HepG2 (cell line): Measurements from ENCODE around the gene OVCA2. TPM values are rescaled to one million over a fixed set of nuclear protein-coding genes. Genes with fewer than 3 reads are reported as not detected.

Experiments used
- AFF4 ChIP-seq: sonication (generic); formaldehyde crosslinking; IDR thresholded peaks from 2 replicates; pipeline ENCODE4 v1.4.0; 2020; ENCODE audit warnings: missing genetic modification reagents
- AKAP8 ChIP-seq: sonication (generic); formaldehyde crosslinking; IDR thresholded peaks from 2 replicates; pipeline ENCODE4 v1.5.1; 2020; ENCODE audit warnings: mild to moderate bottlenecking, missing genetic modification reagents
- DMAP1 ChIP-seq: IDR thresholded peaks from 2 replicates; pipeline ENCODE4 v1.6.1; 2016
- DNMT3B ChIP-seq: conservative IDR thresholded peaks from 2 replicates; pipeline ENCODE4 v1.6.1; 2016; ENCODE audit warnings: missing biosample characterization, control low read depth
- FOSL1 ChIP-seq: sonication (generic); formaldehyde crosslinking; IDR thresholded peaks from 2 replicates; pipeline ENCODE4 v1.9.0; 2021; ENCODE audit warnings: missing genetic modification reagents, borderline replicate concordance
- FOXK2 ChIP-seq: fragments of 450-650 bp; IDR thresholded peaks from 2 replicates; pipeline ENCODE4 v1.6.1; 2016
- FOXP1 ChIP-seq, 2 experiments: fragments of 450-650 bp in 1 of 2; IDR thresholded peaks; 2 replicates each; pipeline ENCODE4 v1.6.1; 2017 to 2018; ENCODE audit warnings: antibody characterized with exemption in 1 of 2
- HIVEP1 ChIP-seq: sonication (generic); formaldehyde crosslinking; IDR thresholded peaks from 2 replicates; pipeline ENCODE4 v1.4.0; 2020; ENCODE audit warnings: mild to moderate bottlenecking, missing genetic modification reagents
- ISL2 ChIP-seq: sonication (generic); formaldehyde crosslinking; IDR thresholded peaks from 2 replicates; pipeline ENCODE4 v1.5.0; 2020; ENCODE audit warnings: missing genetic modification reagents
- NR1H2 ChIP-seq: sonication (generic); formaldehyde crosslinking; IDR thresholded peaks from 2 replicates; pipeline ENCODE4 v1.8.1; 2022; ENCODE audit warnings: low read depth, missing genetic modification reagents, borderline replicate concordance
- SOX5 ChIP-seq: IDR thresholded peaks from 2 replicates; pipeline ENCODE4 v1.6.1; 2016; ENCODE audit warnings: borderline replicate concordance
- ZFP41 ChIP-seq: sonication (generic); formaldehyde crosslinking; IDR thresholded peaks from 2 replicates; pipeline ENCODE4 v1.4.0; 2020; ENCODE audit warnings: mild to moderate bottlenecking, missing genetic modification reagents, borderline replicate concordance
- ZMAT3 ChIP-seq: sonication (generic); formaldehyde crosslinking; conservative IDR thresholded peaks from 2 replicates; pipeline ENCODE4 v1.7.0; 2021; ENCODE audit warnings: missing genetic modification reagents
- ZNF687 ChIP-seq: sonication (generic); formaldehyde crosslinking; IDR thresholded peaks from 2 replicates; pipeline ENCODE4 v1.5.1; 2020; ENCODE audit warnings: mild to moderate bottlenecking, missing genetic modification reagents, moderate library complexity
- ZNF883 ChIP-seq: sonication (generic); formaldehyde crosslinking; IDR thresholded peaks from 2 replicates; pipeline ENCODE4 v1.5.1; 2020; ENCODE audit warnings: mild to moderate bottlenecking, missing genetic modification reagents; ENCODE audit errors: not compliant biosample characterization
- ZSCAN20 ChIP-seq: sonication (generic); formaldehyde crosslinking; IDR thresholded peaks from 2 replicates; pipeline ENCODE4 v1.4.0; 2020; ENCODE audit warnings: missing genetic modification reagents, mild to moderate bottlenecking, borderline replicate concordance
- polyA plus RNA-seq, 8 experiments: library from polyadenylated mRNA; depleted of rRNA in 3 of 8; stranded (reverse) in 7 of 8; unstranded in 1 of 8; fragments of >200 nt; fragmentation: Illumina TruSeq in 4 of 8; extraction: Trizol in 4 of 8; gene quantifications; 2 replicates each; pipeline versions ENCODE4 v1.2.1 to v1.2.3, GENCODE V29; 2011 to 2016; ENCODE audit warnings: low read depth in 4 of 8, missing spikeins in 1 of 8, mixed read lengths in 1 of 8; ENCODE audit not compliant: insufficient read depth in 1 of 8
- total RNA-seq, 5 experiments: library from RNA; depleted of rRNA; stranded (reverse); fragments of >200 nt; fragmentation: Illumina TruSeq; extraction: Trizol; gene quantifications; 2 replicates each; pipeline ENCODE4 v1.2.3, GENCODE V29; 2016; ENCODE audit warnings: low read depth in 1 of 5
- TF ChIP-seq, protein P1 (sequence below): sonication (generic); formaldehyde crosslinking; IDR thresholded peaks from 2 replicates; pipeline ENCODE4 v1.5.0; 2020; ENCODE audit warnings: mild to moderate bottlenecking, missing genetic modification reagents, borderline replicate concordance
- TF ChIP-seq, protein P2 (sequence below): sonication (generic); formaldehyde crosslinking; conservative IDR thresholded peaks from 2 replicates; pipeline ENCODE4 v1.4.0; 2020; ENCODE audit warnings: missing genetic modification reagents

The OVCA2 gene
- total and polyA plus RNA-seq, 2 of the 13 experiments (the other 11 are each of a cell fraction or from before 2014, with no cell fraction given), result 23.7 to 28.2 TPM

DNA sequence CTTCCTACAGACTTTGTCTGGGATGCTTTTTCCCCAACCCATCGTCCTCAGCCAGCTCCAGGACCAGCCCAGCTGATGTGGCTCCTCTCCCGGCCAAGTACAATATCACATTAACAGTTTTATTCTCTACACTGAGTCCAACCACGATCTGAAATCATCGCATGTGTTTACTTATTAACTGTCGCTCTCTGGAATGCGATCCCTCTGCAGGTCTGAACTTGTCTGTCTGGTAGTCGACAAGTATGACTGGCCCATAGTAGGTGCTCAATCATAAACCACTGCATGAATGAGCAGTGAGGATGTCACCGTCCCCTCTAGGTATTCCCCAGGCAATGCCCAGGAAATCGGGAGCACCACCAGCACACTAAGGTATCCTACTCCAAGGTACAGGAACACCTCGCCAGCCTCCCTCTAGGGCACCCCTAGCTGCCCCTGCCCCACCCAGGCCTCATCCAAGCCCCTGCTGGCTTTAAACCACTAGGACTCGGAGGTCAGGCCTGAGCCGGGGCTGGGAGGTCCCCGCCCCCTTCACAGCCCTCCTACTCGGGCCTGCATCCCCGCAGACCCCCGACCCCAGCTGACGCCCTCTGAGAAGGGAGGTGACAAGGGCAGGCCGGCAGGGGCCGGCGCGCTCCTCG lies 44.4 kb upstream of the OVCA2 start (continued):
- TF ChIP-seq DMAP1 (CRISPR knock-in tag) (peak; percentile 9; the same call in 1 of the 2 replicates), DNMT3B (CRISPR knock-in tag) (no peak), AKAP8 (CRISPR knock-in tag) (no peak), ZNF687 (CRISPR knock-in tag) (peak; percentile 27; the same call in 1 of the 2 replicates), NR1H2 (CRISPR knock-in tag) (0 out of 2 replicates have a peak, but pooled peaks have one; percentile 47), FOSL1 (no peak), AFF4 (0 out of 2 replicates have a peak, but pooled peaks have one; percentile 36), FOXP1 (IDR thresholded peaks at IDR 0.05) (no peak), FOXP1 (CRISPR knock-in tag; IDR thresholded peaks at IDR 0.05) (0 out of 2 replicates have a peak, but pooled peaks have one; percentile 4), ZFP41 (CRISPR knock-in tag) (no peak), ZMAT3 (CRISPR knock-in tag) (peak; percentile 57; the same call in 1 of the 2 replicates), FOXK2 (no peak), HIVEP1 (no peak; the same call in 1 of the 2 replicates), SOX5 (CRISPR knock-in tag) (no peak), ISL2 (CRISPR knock-in tag) (no peak), ZSCAN20 (CRISPR knock-in tag) (no peak), ZNF883 (no peak)
- TF ChIP-seq, protein P1, sequence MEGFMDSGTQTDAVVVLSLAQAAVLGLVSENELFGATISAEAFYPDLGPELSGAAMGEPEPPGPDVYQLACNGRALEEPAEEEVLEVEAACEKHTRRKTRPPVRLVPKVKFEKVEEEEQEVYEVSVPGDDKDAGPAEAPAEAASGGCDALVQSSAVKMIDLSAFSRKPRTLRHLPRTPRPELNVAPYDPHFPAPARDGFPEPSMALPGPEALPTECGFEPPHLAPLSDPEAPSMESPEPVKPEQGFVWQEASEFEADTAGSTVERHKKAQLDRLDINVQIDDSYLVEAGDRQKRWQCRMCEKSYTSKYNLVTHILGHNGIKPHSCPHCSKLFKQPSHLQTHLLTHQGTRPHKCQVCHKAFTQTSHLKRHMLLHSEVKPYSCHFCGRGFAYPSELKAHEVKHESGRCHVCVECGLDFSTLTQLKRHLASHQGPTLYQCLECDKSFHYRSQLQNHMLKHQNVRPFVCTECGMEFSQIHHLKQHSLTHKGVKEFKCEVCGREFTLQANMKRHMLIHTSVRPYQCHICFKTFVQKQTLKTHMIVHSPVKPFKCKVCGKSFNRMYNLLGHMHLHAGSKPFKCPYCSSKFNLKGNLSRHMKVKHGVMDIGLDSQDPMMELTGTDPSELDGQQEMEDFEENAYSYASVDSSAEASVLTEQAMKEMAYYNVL (CRISPR knock-in tag), result no peak
- TF ChIP-seq, protein P2, sequence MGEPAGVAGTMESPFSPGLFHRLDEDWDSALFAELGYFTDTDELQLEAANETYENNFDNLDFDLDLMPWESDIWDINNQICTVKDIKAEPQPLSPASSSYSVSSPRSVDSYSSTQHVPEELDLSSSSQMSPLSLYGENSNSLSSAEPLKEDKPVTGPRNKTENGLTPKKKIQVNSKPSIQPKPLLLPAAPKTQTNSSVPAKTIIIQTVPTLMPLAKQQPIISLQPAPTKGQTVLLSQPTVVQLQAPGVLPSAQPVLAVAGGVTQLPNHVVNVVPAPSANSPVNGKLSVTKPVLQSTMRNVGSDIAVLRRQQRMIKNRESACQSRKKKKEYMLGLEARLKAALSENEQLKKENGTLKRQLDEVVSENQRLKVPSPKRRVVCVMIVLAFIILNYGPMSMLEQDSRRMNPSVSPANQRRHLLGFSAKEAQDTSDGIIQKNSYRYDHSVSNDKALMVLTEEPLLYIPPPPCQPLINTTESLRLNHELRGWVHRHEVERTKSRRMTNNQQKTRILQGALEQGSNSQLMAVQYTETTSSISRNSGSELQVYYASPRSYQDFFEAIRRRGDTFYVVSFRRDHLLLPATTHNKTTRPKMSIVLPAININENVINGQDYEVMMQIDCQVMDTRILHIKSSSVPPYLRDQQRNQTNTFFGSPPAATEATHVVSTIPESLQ (CRISPR knock-in tag), result no peak
